Activated T-helper 1 cell treated with Interleukin-2 at 50 U/mL for 16 hours (primary cell): ENCODE measurements around the gene MYO10.
"Not testable (repeated sequence)": the region's sequence is repeated elsewhere in the genome, so short reads cannot be mapped to it uniquely, and the experiment has no call there.

ENCODE experiments used
- DNase-seq: peaks from one replicate; pipeline ENCODE4 v3.0.0-alpha.2; 2020; ENCODE audit warnings: low read depth

MYO10 gene

DNA sequence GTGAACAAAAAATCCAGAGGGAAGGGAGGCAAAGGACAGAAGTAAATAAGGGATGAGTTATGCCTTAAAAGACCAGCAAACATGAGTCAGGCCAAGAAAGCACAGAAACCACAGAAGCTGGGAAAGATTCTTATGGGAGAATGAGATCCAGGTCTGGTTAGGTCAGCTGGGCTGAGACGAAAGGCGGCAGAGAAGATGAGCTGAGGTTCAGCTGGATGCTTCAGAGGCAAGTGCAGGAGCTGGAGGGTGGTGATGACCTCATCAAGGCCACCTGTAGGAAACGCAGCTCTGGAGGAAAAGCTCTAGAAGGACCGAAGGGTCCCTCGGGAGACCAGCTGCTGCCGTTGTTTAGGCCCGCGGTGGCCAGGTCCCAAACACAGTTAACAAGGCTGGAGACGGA, 152.0 kb downstream of the MYO10 start:
- DNase-seq, result no peak

DNA sequence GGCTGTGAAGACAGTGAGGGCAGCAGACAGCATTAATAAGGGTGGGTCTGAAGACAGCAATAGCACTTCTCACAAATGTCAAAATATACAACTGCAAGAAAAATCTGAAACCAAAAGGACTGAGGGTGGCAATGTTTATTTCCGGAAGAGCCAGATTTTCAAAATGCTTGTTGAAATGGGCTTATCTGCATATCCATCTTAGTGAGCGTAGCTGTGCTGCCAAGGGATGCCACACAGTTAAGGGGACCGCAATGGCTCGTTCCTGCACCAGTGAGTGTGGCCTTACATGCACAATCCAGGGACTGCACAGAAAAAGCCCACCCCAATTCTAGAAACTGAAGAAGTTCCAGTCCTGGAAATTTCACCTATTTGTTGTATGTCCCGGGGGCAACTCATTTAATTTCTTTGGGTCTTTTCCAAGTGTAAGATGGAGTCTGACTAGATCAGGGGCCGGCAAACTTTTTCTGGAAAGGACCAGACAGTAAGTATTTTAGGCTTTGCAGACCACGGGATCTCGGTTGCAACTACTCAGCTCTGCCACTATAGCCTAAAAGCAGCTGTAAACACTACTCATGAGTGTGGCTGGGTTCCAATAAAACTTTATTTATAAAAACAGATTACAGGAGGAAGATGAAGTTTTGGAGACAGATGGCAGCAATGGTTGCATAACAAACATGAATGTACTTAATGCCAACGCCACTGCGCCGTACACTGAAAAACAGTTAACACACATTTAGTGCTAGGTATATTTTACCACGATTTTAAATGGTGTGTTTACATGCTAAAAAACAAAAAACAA, 154.1 kb downstream of the MYO10 start:
- no peak for DNase-seq

DNA sequence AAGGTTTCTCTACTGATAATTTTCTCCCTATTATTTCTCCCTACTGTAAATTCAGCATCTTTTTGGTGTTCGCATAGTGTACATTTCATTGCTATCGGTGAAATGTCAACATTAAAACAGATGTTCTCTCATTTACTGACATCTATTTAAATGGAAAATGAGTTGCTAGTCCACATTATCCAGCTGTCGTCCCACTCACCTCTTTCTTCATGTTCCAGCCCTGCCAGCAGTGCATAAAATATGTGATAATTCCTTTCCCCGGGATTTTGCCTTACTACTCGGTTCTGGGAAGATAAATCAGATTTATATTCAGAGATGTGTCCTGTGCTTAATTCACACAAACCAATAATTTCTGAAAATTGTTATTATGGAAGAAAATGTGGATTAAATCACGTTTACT, 155.8 kb downstream of the MYO10 start:
- DNase-seq, result no peak

DNA sequence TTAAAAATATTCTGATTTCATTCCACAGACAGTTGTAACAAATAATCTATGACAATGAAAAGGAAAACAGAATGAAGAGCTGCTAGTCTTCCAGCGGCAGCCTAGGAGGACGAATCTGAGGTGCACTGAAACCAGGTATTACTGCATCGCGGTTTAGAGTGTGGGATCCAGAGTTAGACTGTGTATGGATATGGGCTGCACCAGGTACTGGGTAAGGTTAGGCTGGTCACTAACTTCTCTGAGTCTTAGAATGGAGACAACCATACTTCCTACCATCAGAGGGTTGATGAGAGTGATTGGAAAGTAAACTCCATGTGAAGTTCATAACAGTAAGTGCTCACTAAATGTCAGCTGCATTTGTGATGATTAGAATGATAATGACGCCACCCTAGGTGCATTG, 158.7 kb downstream of the MYO10 start:
- DNase-seq, result no peak

DNA sequence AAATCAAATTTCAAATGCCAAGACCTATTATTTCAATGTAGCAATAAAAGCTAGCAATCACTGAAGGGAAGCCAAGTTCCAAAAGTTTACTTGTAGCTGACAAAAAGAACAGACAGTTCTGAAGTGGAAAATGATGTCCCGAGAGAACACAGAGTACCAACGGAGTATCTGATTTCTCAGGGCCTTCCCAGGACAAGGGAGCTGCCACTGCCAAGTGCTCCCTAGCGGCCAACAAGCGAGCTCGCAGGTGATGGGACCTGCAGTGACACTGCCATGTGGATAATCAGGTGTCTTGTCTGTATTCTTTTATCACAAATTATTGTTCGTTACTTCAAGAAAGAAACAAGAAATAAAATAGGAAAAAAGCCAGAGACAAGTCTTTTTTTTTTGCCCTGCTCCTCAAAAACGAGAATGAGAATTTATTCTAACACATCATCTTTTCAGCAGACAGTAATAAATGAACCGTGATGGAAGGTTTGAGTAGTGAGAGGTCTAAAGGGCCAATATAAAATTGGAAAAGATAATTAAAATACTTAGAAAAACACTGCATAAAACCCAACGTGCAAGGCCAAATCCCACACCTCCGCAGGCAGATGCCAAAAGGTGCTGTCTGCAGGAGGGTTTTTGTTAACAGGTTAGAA, 159.4 kb downstream of the MYO10 start:
- DNase-seq, result no peak

DNA sequence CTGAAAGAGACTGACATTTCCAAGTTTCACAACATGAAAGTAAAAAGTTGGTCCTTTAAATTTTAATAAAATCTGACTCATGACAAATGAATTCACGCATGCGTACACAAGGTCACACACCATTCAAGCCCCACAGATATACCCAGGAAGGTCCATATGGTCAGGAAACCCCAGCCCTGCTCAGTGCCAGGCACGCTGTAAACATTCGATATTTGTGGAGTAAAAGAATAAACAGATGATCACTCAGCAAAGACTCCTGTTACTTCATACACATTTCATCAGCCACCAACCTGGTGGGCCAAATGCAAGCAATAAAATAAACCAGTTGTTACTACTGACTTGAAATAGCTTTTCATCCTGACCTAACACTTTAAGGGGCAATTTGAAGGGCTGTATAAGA, 161.3 kb downstream of the MYO10 start:
- no peak for DNase-seq

DNA sequence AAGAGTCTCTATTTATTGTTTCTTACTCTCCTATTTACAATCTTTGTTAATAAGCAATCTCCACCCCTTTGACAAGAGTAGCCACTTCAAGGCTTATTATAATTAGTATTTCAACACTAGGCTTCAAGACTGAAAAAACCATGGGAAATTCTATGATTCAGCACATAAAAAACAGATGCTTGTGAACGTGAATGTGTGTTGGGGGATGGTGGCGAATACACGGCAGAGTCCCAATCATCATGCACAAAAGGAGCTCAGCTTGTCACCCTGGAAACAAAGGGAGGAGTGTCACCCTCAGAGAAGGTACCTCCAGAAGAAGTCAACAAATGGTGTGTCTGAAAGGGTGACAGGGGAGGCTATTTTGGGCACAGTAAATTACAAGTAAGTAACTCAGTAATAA, 162.1 kb downstream of the MYO10 start:
- no peak for DNase-seq

DNA sequence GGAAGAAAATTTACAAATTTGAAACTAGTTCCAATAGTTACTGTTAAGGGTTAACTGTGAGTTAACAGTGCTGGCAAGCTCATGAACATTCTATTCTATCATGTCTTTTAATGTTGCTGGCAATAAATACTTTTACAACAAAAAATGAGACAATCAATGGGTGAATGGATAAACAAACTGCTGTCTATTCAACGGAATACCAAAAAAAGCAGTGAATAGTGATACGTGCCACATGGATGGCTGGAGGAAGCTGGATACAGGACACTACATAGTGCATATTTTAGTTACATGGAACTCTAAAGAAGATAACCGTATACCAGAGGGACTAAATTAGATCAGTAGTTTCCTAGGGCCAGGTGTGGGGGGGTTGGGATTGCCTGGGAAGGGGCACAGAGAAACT, 163.5 kb downstream of the MYO10 start:
- DNase-seq, result no peak

DNA sequence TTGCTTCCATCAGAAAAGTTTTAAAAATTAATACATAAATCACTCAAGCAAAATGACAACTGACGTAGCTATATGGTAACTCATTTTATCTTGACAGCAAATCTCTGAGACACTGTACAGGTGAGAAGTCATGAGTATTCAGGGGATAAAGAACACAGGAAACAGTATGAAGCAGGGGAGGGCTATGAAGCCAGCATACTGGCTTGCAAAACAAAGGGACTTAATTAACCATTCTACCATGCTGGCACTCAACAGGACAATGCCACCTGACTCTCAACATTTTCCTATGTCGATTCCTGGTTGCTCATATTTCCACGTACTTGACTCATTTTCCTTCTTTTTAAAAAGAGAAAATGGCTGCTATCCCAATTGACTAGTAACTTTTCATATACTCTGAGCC, 167.9 kb downstream of the MYO10 start:
- no peak for DNase-seq

DNA sequence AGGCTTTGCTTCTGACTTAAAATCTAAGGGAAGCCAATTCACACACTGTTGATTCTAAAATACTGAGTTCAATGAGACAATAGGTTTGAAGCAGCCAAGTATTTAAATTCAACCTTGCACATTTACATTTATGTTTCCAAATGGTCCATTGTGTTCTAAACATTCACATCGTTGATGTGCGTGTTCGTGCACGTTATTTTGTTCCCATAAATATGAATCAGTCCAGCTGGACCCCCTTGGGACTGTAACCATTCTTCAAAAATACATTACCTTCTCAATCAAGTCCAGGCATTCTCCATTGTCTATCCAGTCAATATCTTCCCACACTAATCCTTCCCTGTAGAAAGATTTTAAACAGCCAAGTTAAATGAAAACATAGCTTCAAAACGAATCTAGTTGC, 172.9 kb downstream of the MYO10 start:
- no peak for DNase-seq

DNA sequence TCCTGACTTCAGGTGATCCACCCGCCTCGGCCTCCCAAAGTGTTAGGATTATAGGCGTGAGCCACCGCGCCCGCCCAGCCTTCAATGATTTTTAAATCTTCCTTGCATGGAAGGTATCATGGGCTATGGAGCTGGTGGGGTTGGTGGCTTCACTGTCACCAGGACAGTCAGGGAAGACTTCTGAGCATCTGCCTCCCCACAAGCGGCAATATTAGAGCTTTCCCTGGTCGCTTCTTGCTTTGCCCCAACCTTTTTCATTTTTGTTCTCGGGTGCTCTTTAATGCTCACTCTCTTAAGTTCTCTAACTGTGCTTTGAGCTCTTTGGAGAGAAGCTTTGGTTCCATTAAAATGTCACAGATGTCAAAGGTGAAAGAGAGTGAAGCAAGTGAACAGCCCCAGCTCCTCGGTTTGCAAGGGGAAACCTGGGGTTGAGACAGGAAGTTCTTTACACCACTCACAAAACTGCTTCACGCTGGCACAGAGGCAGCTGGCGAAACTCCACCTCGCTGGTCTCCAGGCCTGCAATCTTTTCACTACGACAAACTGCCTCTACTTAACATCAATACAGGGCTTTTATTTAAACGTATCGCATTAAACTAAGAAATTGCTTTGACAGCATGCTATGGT, 176.8 kb downstream of the MYO10 start:
- DNase-seq, result no peak

DNA sequence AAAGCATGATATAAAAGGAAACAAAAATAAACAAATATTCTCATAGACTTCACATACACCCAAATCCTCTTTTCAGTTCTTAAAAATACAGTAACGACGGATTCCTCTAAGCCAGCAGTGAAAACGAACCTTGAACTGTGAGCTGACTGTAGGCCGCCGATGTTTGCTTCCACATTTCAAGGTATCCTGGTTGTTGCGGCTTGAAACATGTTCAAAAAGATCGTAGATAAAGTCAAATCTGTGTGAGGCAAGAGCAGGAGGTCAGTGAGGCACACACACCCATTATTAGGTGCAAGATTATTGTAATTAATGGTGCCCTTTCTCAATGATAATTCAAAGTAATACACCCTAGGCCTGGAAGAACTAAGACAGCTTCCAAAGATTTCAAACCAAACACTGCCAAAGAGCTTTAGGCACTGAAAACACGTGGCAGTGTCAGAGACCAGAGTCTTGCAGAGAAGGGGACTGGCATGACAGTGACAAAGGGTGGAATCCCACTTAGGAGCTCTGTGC, 178.0 kb downstream of the MYO10 start:
- no peak for DNase-seq

DNA sequence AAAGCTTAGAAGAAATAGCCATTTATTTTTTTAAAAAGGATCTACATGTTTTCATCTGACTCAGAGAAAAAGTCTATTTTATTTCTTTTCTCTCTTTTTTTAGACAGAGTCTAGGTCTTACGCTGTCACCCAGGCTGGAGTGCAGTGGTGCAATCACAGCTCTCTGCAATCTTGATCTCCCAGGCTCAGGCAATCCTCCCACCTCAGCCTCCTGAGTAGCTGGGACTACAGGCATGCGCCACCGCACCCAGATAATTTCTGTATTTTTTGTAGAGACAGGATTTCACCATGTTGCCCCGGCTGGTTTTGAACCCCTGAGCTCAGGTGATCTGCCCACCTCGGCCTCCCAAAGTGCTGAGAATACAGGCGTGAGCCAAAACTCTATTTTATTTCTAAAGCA, 178.5 kb downstream of the MYO10 start:
- not testable (repeated sequence) for DNase-seq

DNA sequence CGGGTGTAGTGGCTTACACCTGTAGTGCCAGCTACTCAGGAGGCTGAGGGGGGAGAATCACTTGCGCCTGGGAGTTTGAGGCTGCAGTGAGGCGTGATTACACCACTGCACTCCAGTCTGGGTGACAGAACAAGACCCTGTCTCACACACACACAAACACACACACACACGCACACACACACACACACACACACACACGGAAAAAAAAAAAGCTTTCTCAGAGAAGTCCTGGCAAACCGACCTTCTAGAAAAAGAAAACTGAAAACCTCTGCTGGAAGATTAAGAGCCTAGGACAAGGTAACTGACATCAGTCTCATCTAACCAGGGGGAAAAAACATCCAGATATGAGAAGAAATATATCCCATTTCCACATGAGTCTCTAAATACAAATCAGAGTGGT, 178.9 kb downstream of the MYO10 start:
- DNase-seq, result no peak

DNA sequence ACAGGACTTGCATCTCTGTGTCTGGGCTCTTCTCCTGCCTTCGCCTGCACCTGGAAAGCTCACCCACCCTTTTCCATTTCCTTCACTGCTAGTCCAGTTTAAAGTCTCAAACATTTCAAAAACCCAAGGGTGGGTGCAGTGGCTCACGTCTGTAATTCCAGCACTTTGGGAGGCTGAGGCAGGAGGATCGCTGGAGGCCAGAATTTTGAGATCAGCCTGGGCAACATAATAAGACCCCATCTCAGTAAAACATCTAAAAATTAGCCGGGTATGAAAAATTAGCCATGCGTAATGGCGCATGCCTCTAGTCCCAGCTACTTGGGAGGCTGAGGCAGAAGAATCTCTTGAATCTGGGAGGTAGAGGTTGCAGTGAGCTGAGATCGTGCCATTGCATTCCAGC, 179.4 kb downstream of the MYO10 start:
- no peak for DNase-seq

DNA sequence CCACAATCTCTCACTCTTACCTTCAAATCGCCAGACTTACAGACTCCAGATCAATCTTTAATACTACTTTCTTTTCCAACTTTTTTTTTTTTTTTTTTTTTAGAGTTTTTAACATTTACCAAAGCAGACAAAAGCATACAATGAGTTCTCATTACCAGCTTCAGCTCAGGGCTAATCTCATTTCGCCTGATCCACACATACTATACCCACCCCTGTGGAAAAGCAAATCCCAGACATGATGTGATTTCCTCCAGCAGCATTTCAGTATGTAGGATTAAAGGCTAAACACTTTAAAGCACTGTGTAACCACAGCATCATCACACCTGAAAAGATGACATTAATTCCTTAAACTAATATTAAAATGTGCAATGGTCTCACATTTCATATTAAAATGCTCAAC, 180.4 kb downstream of the MYO10 start:
- DNase-seq, result no peak

DNA sequence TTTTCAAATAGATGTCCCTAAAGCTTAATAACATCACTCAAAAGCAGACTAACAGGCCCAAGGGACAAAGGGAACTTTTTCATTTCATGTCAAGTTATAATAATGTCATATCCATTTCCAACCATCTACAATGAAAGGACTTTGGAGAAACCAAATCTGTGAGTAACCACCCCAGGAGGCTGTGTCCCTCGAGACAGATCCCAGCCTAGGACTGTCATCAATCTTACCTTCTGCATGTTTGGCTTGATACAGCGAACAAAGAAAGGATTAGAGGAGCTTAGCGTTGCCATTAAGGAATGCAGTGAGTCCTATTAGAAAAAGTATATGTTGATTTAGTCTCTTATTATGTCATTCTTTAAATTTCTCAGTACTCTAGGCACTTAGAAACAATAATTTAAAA, 181.5 kb downstream of the MYO10 start:
- DNase-seq, result no peak

DNA sequence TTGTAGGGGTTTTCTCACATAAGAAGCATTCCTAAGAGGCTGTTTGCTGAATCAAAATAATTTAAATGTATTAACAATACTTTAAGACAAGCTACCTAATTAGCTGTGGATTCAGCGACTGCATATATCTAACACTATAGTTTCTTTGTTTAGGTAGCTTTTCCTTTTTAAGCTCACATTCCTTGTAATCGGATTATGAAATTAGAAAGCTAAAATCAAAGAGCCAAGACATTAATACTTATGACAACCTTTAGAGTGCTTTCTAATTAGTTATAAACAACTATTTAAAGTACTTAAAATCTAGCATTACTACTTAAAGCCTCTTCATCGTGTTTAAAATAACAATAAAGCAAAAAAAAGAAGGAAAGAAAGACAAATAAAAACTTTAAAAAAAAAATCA, 182.0 kb downstream of the MYO10 start:
- no peak for DNase-seq

DNA sequence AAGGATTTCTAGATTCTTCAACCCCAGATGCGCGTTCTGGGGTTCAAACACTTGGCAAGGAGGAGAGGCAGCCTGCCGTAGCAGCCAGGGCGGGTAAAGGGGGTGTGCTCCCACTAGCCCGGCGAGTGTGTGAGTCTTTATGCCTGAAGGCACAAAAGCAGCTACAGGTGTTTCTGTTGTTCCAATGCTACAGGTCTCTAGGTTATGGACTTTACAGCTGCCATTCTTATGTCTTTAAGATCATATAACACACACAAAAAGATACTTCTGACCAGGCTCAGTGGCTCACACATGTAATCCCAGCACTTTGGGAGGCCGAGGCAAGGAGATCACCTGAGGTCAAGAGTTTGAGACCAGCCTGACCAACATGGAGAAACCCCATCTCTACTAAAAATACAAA, 185.6 kb downstream of the MYO10 start:
- DNase-seq, result no peak

DNA sequence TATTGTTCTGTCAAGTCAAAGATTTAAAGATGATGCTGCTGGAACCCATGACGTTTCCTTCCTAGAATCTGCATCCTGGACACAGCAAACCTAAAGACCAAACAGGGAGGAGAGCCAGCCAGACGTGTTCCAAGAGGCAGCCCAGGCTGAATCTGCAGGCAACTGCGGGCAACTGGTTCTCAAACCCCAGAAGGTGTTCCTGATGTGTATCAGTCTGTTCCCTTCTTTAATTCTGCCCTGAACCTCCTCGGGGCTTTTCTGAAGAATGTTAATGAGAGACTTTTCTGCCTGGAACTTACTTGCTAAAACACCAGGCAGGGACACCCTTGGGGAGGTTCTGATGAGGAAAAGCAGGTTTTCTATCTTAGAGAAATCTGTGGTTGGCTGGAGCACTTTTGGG, 186.5 kb downstream of the MYO10 start:
- DNase-seq, result no peak

DNA sequence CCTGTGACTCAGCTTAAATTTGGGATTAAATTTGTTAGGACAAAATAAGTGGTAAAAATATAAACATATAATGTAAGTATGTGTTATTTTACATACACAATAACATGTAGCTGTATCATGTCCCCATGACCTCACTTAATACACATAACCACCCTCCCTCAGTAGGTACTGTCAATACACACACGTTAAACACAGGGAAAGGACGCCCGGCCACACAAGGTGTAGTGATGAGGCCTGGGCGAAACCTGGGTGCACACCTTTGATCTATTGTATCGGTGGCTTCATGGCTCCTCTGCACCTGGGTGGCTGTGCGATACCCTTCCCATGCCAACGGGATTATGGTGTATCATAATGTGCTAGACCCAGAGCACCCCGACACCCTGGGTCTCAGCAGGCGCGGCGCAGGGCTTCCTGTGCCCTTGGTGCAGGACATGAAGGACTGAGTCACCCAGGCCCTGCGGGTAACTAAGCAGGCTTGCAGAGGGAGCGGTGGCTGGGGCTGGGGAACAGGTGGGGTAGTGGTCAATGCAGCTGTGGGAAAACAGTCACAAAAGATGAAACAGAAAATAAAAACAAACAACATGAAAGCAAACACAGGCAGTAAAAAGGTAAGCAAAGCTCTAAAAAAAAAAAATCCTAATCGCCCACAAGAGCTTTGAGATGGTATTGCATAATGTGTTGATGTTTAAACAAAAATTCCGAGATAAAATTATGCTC, 191.8 kb downstream of the MYO10 start:
- no peak for DNase-seq

DNA sequence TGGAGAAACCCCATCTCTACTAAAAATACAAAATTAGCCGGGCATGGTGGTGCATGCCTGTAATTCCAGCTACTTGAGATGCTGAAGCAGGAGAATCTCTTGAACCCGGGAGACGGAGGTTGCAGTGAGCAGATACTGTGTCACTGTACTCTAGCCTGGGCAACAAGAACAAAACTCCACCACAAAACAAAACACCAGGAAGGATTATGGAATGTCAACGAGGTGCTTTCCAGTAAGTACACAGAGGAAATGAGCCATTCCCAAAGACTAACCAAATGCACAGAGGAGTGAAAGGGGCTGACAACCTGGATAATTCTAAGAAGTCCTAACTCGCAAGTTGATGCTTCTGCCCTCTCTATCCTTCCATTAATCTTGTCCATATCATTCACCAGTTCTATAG, 193.2 kb downstream of the MYO10 start:
- DNase-seq, result no peak
